ENCODE measurements around the gene CMTM7.

- TF ChIP-seq BCL11A (IDR thresholded peaks at IDR 0.05; ENCODE audit: low read depth, low read length) (no peak), CTCF (IDR thresholded peaks at IDR 0.05 in 2 of 3, conservative IDR thresholded peaks at IDR 0.05 in 1 of 3; ENCODE audit: control insufficient read depth in 2 of 3, extremely low read depth in 1 of 3, insufficient read depth in 1 of 3, low read depth in 3 of 3, low read length in 3 of 3) (no peak), SP1 (IDR thresholded peaks at IDR 0.05; ENCODE audit: low read depth, low read length) (no peak), STAT3 (IDR thresholded peaks at IDR 0.05; ENCODE audit: low read depth, low read length) (no peak), RAD21 (IDR thresholded peaks at IDR 0.05; ENCODE audit: insufficient read depth, low read depth, low read length) (no peak), ATF2 (IDR thresholded peaks at IDR 0.05; ENCODE audit: low read length) (no peak), ESRRA (IDR thresholded peaks at IDR 0.05; ENCODE audit: low read length) (no peak), RFX5 (IDR thresholded peaks at IDR 0.05; ENCODE audit: low read depth, low read length) (no peak), PKNOX1 (IDR thresholded peaks at IDR 0.05) (no peak), TBL1XR1 (IDR thresholded peaks at IDR 0.05; ENCODE audit: low read depth, low read length) (no peak)
Measured at GRCh38 chr3:32366638-32367397, 24.8 kb upstream of the CMTM7 start.
